K562 (cell line): ENCODE results near the gene UCHL5. TPM values are rescaled to one million over a fixed set of nuclear protein-coding genes. Genes with fewer than 3 reads are reported as not detected.

Experiments
- BRCA1 ChIP-seq, 2 experiments: fragments of 450-650 bp in 1 of 2; sonication (generic) in 1 of 2; formaldehyde crosslinking in 1 of 2; IDR thresholded peaks; 2 replicates each; pipeline versions ENCODE4 v1.5.0 to v1.6.1; 2017 to 2020; ENCODE audit warnings: mild to moderate bottlenecking in 1 of 2, missing genetic modification reagents in 1 of 2
- CC2D1A ChIP-seq: fragments of 450-650 bp; IDR thresholded peaks from 2 replicates; pipeline ENCODE4 v1.6.1; 2017; ENCODE audit warnings: mild to moderate bottlenecking
- CHAMP1 ChIP-seq: fragments of 450-650 bp; IDR thresholded peaks from 2 replicates; pipeline ENCODE4 v1.6.1; 2016; ENCODE audit warnings: mild to moderate bottlenecking
- EZH2 ChIP-seq: IDR thresholded peaks from 2 replicates; pipeline ENCODE4 v1.6.1; 2012; ENCODE audit warnings: low read depth, mild to moderate bottlenecking, inconsistent platforms, low read length, borderline replicate concordance
- FOXK2 ChIP-seq, 2 experiments: fragments of 450-650 bp; IDR thresholded peaks in 1 of 2; conservative IDR thresholded peaks in 1 of 2; 2 replicates each; pipeline ENCODE4 v1.6.1; 2016; ENCODE audit warnings: low read depth in 2 of 2, mild to moderate bottlenecking in 1 of 2
- MCM5 ChIP-seq: fragments of 450-650 bp; IDR thresholded peaks from 2 replicates; pipeline ENCODE4 v1.6.1; 2016; ENCODE audit warnings: low read depth
- NR3C1 ChIP-seq: sonication (generic); formaldehyde crosslinking; IDR thresholded peaks from 2 replicates; pipeline ENCODE4 v1.8.1; 2022; ENCODE audit warnings: missing genetic modification reagents
- RBM39 ChIP-seq: fragments of 200-400 bp; formaldehyde crosslinking; optimal IDR thresholded peaks from 2 replicates; pipeline ENCODE3; 2018; ENCODE audit warnings: low read depth, low read length
- RREB1 ChIP-seq: fragments of 250-450 bp; sonication (Bioruptor Pico); IDR thresholded peaks from 2 replicates; pipeline ENCODE4 v1.4.0; 2020
- ZBTB11 ChIP-seq, 3 experiments: fragments of 200-800 bp in 1 of 3; fragments of 250-450 bp in 1 of 3; fragments of 450-650 bp in 1 of 3; sonication (Bioruptor Pico) in 1 of 3; sonication (Bioruptor generic) in 1 of 3; formaldehyde crosslinking in 1 of 3; IDR thresholded peaks; 2 replicates each; pipeline versions ENCODE4 v1.6.1 to v1.8.0; 2016 to 2022; ENCODE audit warnings: mild to moderate bottlenecking in 2 of 3, missing genetic modification characterization in 2 of 3, missing compliant biosample characterization in 1 of 3, moderate library complexity in 1 of 3
- ZNF134 ChIP-seq: fragments of 250-450 bp; sonication (Bioruptor Pico); conservative IDR thresholded peaks from 2 replicates; pipeline ENCODE4 v1.4.0; 2020
- ZNF408 ChIP-seq: fragments of 250-450 bp; sonication (Bioruptor Pico); IDR thresholded peaks from 2 replicates; pipeline ENCODE4 v1.4.0; 2020; ENCODE audit warnings: low read depth, mild to moderate bottlenecking, moderate library complexity
- ZNF507 ChIP-seq: conservative IDR thresholded peaks from 2 replicates; pipeline ENCODE4 v1.6.1; 2017; ENCODE audit warnings: missing genetic modification characterization, missing compliant biosample characterization
- ZNF655 ChIP-seq: fragments of 250-450 bp; sonication (Bioruptor Pico); IDR thresholded peaks from 2 replicates; pipeline ENCODE4 v1.5.0; 2021
- ZNF766 ChIP-seq: fragments of 200-800 bp; sonication (Bioruptor generic); conservative IDR thresholded peaks from 2 replicates; pipeline ENCODE4 v1.6.1; 2016; ENCODE audit warnings: missing genetic modification characterization, missing compliant biosample characterization
- polyA plus RNA-seq, 8 experiments: library from polyadenylated mRNA; depleted of rRNA in 4 of 8; stranded (reverse) in 5 of 8; unstranded in 3 of 8; fragments of >200 nt; fragmentation: Nextera tagmentation in 2 of 8; fragmentation: Illumina TruSeq in 1 of 8; extraction: Ambion mirVana in 2 of 8; extraction: Trizol in 1 of 8; gene quantifications; 2 replicates each; pipeline versions ENCODE4 v1.2.1 to v1.2.3, GENCODE V29; 2011 to 2014; ENCODE audit warnings: inconsistent platforms in 1 of 8, missing spikeins in 1 of 8
- total RNA-seq, 7 experiments: library from RNA; depleted of rRNA in 6 of 7; stranded (reverse); fragments of >200 nt in 6 of 7; fragmentation: Illumina TruSeq in 2 of 7; extraction: Trizol in 2 of 7; gene quantifications; 2 replicates each; pipeline versions ENCODE4 v1.2.1 to v1.2.3, GENCODE V29; 2011 to 2021; ENCODE audit warnings: low replicate concordance in 1 of 7

The UCHL5 gene
- total and polyA plus RNA-seq, 9 of the 15 experiments (the other 6 are each of a cell fraction or from before 2014, with no cell fraction given): 61.0 to 206 (median 122) TPM

- TF ChIP-seq RREB1 (CRISPR knock-in tag) (no peak), ZNF507 (tag) (no peak), EZH2 (no peak), ZBTB11 (CRISPR knock-in tag; IDR thresholded peaks at IDR 0.05) (0 out of 6 replicates have a peak, but pooled peaks of 1 of the 3 experiments have one; percentile 24), MCM5 (no peak), CHAMP1 (no peak), FOXK2 (conservative IDR thresholded peaks at IDR 0.05 in 1 of 2, IDR thresholded peaks at IDR 0.05 in 1 of 2; ENCODE audit: low read depth in 2 of 2) (peak in 1 of 2 experiments; percentile 15; a peak in 1 of 4 replicates), BRCA1 (IDR thresholded peaks at IDR 0.05) (no peak), BRCA1 (CRISPR knock-in tag; IDR thresholded peaks at IDR 0.05) (no peak), ZNF655 (CRISPR knock-in tag) (no peak), CC2D1A (0 out of 2 replicates have a peak, but pooled peaks have one; percentile 28), ZNF766 (CRISPR knock-in tag) (no peak; the same call in 1 of the 2 replicates), NR3C1 (CRISPR knock-in tag) (no peak), ZNF134 (CRISPR knock-in tag) (peak; percentile 89), ZNF408 (CRISPR knock-in tag) (no peak), RBM39 (no peak)
Observed at GRCh38 chr1:193068013-193068412, 8.9 kb upstream of the UCHL5 start (continued).
